Activated CD4-positive, alpha-beta memory T cell treated with anti-CD3 and anti-CD28 coated beads, Interleukin-2, amount 10 ng/mL, durations not matched to agents 7 days and 5 days (primary cell): ENCODE measurements around the gene TRPV2. TPM values are rescaled to one million over a fixed set of nuclear protein-coding genes. Genes with fewer than 3 reads are reported as not detected.

Source experiments
- CTCF ChIA-PET: fragments of 350-600 bp; sonication (Branson Sonifier 250); formaldehyde crosslinking; loops from one replicate; lab custom pipeline; 2021; ENCODE audit warnings: antibody characterized with exemption, inconsistent platforms; lab: Charles Lee
- POLR2A ChIA-PET: fragments of 350-600 bp; sonication (Branson Sonifier 250); formaldehyde crosslinking; loops from one replicate; lab custom pipeline; 2021; ENCODE audit warnings: antibody characterized with exemption; lab: Charles Lee
- DNase-seq: peaks from one replicate; pipeline ENCODE4 v3.0.0-alpha.2; 2020
- H3K27ac Mint-ChIP-seq: one replicate; pipeline ENCODE4 v1.8.0; 2021; ENCODE audit warnings: mild to moderate bottlenecking, mixed read lengths
- H3K27me3 Mint-ChIP-seq: one replicate; pipeline ENCODE4 v1.8.0; 2021; ENCODE audit warnings: mixed read lengths
- H3K36me3 Mint-ChIP-seq: one replicate; pipeline ENCODE4 v1.8.0; 2021; ENCODE audit warnings: low read depth, mixed read lengths
- H3K4me1 Mint-ChIP-seq: one replicate; pipeline ENCODE4 v1.8.0; 2021; ENCODE audit warnings: mixed read lengths
- H3K4me3 Mint-ChIP-seq: one replicate; pipeline ENCODE4 v1.8.0; 2021; ENCODE audit warnings: mild to moderate bottlenecking, mixed read lengths
- H3K9me3 Mint-ChIP-seq: one replicate; pipeline ENCODE4 v1.8.0; 2021; ENCODE audit warnings: mixed read lengths
- total RNA-seq, 2 experiments: library from RNA; stranded (reverse); gene quantifications; one replicate each; pipeline ENCODE4 v1.2.3, GENCODE V29; 2021

Gene TRPV2
- total RNA-seq, 2 experiments from 2014 or later: 131 to 142 TPM

- ChIA-PET CTCF (interaction anchor here (1.0 kb wide), 1 partner anchor 47 kb away, joined by 3 read pairs; no protein-coding TSS in a partner anchor), POLR2A (no interaction called here)
- no peak for DNase-seq
- no peak overlapping the region for H3K27ac Mint-ChIP-seq
- H3K4me1 Mint-ChIP-seq: no peaks in the 10 kb centered on the region
- H3K36me3 Mint-ChIP-seq: no peaks in the 10 kb centered on the region
- no peaks in the 10 kb centered on the region for H3K27me3 Mint-ChIP-seq
- H3K4me3 Mint-ChIP-seq: no peak overlapping the region
- no peaks in the 10 kb centered on the region for H3K9me3 Mint-ChIP-seq
These were observed 58.8 kb downstream of the TRPV2 start for GRCh38 chr17:16474012-16474725.

- H3K4me1 Mint-ChIP-seq: no peaks in the 10 kb centered on the region
- H3K4me3 Mint-ChIP-seq: no peak overlapping the region
- DNase-seq: no peak
- no peaks in the 10 kb centered on the region for H3K9me3 Mint-ChIP-seq
- no peak overlapping the region for H3K27ac Mint-ChIP-seq
- no peaks in the 10 kb centered on the region for H3K36me3 Mint-ChIP-seq
- no peaks in the 10 kb centered on the region for H3K27me3 Mint-ChIP-seq
- POLR2A ChIA-PET: no interaction called here
- CTCF ChIA-PET: interaction anchor here (0.6 to 1.1 kb wide), 3 partner anchors 34 to 112 kb away, joined by 3 to 4 read pairs (median 3); no protein-coding TSS in a partner anchor
These were observed 59.9 kb downstream of the TRPV2 start for GRCh38 chr17:16475179-16475704.

GRCh38 chr17:16477255-16477654 lies 61.9 kb downstream of the TRPV2 start:
- Mint-ChIP-seq H3K27ac (no peak overlapping the region), H3K9me3 (no peaks in the 10 kb centered on the region), H3K36me3 (no peaks in the 10 kb centered on the region), H3K4me1 (no peaks in the 10 kb centered on the region), H3K4me3 (no peak overlapping the region), H3K27me3 (no peaks in the 10 kb centered on the region)
- ChIA-PET POLR2A (no interaction called here), CTCF (no interaction called here)
- DNase-seq: no peak

- no peak overlapping the region for H3K4me3 Mint-ChIP-seq
- POLR2A ChIA-PET: no interaction called here
- H3K36me3 Mint-ChIP-seq: no peaks in the 10 kb centered on the region
- H3K27ac Mint-ChIP-seq: no peak overlapping the region
- no peaks in the 10 kb centered on the region for H3K9me3 Mint-ChIP-seq
- DNase-seq: no peak
- H3K4me1 Mint-ChIP-seq: no peaks in the 10 kb centered on the region
- CTCF ChIA-PET: no interaction called here
- H3K27me3 Mint-ChIP-seq: no peaks in the 10 kb centered on the region
These were observed 62.3 kb downstream of the TRPV2 start for GRCh38 chr17:16477666-16478065.

GRCh38 chr17:16478649-16479048 lies 63.3 kb downstream of the TRPV2 start:
- ChIA-PET POLR2A (no interaction called here), CTCF (no interaction called here)
- no peak for DNase-seq
- H3K4me3 Mint-ChIP-seq: no peak overlapping the region
- H3K36me3 Mint-ChIP-seq: no peaks in the 10 kb centered on the region
- no peaks in the 10 kb centered on the region for H3K9me3 Mint-ChIP-seq
- H3K27ac Mint-ChIP-seq: no peak overlapping the region
- no peaks in the 10 kb centered on the region for H3K27me3 Mint-ChIP-seq
- no peaks in the 10 kb centered on the region for H3K4me1 Mint-ChIP-seq

- ChIA-PET POLR2A (no interaction called here), CTCF (no interaction called here)
- no peak for DNase-seq
- Mint-ChIP-seq H3K4me1 (no peaks in the 10 kb centered on the region), H3K27me3 (no peaks in the 10 kb centered on the region), H3K9me3 (no peaks in the 10 kb centered on the region), H3K36me3 (no peaks in the 10 kb centered on the region), H3K27ac (no peak overlapping the region), H3K4me3 (no peak overlapping the region)
These were observed 63.9 kb downstream of the TRPV2 start for GRCh38 chr17:16479264-16479663.

GRCh38 chr17:16480995-16481394 lies 65.6 kb downstream of the TRPV2 start:
- Mint-ChIP-seq H3K36me3 (no peaks in the 10 kb centered on the region), H3K27ac (no peak overlapping the region), H3K27me3 (no peaks in the 10 kb centered on the region), H3K4me1 (no peaks in the 10 kb centered on the region), H3K9me3 (no peaks in the 10 kb centered on the region), H3K4me3 (no peak overlapping the region)
- CTCF ChIA-PET: no interaction called here
- no peak for DNase-seq
- POLR2A ChIA-PET: no interaction called here

- Mint-ChIP-seq H3K27ac (no peak overlapping the region), H3K9me3 (no peaks in the 10 kb centered on the region), H3K4me3 (no peak overlapping the region), H3K36me3 (no peaks in the 10 kb centered on the region), H3K4me1 (no peaks in the 10 kb centered on the region), H3K27me3 (no peaks in the 10 kb centered on the region)
- POLR2A ChIA-PET: no interaction called here
- DNase-seq: no peak
- CTCF ChIA-PET: no interaction called here
These were observed 66.9 kb downstream of the TRPV2 start for GRCh38 chr17:16482253-16482652.

- ChIA-PET POLR2A (no interaction called here), CTCF (no interaction called here)
- H3K36me3 Mint-ChIP-seq: no peaks in the 10 kb centered on the region
- no peak overlapping the region for H3K27ac Mint-ChIP-seq
- H3K4me1 Mint-ChIP-seq: no peaks in the 10 kb centered on the region
- H3K27me3 Mint-ChIP-seq: no peaks in the 10 kb centered on the region
- H3K9me3 Mint-ChIP-seq: no peaks in the 10 kb centered on the region
- H3K4me3 Mint-ChIP-seq: no peak overlapping the region
- DNase-seq: no peak
These were observed 67.8 kb downstream of the TRPV2 start for GRCh38 chr17:16483021-16483645.

GRCh38 chr17:16484445-16485175 lies 69.2 kb downstream of the TRPV2 start:
- CTCF ChIA-PET: no interaction called here
- Mint-ChIP-seq H3K4me3 (no peak overlapping the region), H3K27me3 (peaks cover 3% of the 10 kb centered on the region), H3K9me3 (no peaks in the 10 kb centered on the region), H3K4me1 (no peaks in the 10 kb centered on the region), H3K36me3 (no peaks in the 10 kb centered on the region), H3K27ac (no peak overlapping the region)
- POLR2A ChIA-PET: no interaction called here
- no peak for DNase-seq

Other genes with a start within 250 kb of the TRPV2 start
- 100 to 1,000 TPM; 136 to 141 TPM for gene NCOR1, start 200.0 kb upstream of the TRPV2 start, total RNA-seq
- 10 to 100 TPM; 30.5 to 35.2 TPM for gene PIGL, start 198.4 kb upstream of the TRPV2 start, total RNA-seq
- 10 to 100 TPM in 1 of 2 experiments, 1 to 10 TPM in 1; 9.4 to 12.3 TPM for gene CENPV, start 62.1 kb upstream of the TRPV2 start, total RNA-seq
- 1,000 to 10,000 TPM; 1,185 TPM for gene UBB, start 34.5 kb upstream of the TRPV2 start, total RNA-seq
- gene LRRC75A, start 76.6 kb downstream of the TRPV2 start, total RNA-seq: 1 to 10 TPM; 1.2 to 1.8 TPM
- 1 to 10 TPM; 7.4 TPM for gene ZNF287, start 153.6 kb downstream of the TRPV2 start, total RNA-seq
- gene ZNF624, start 238.3 kb downstream of the TRPV2 start, total RNA-seq: 1 to 10 TPM; 4.4 to 5.6 TPM